Coronary artery (tissue), 2 donors: ENCODE data around the gene SERPINB10.

Experiments used
- DNase-seq: peaks from one replicate; pipeline ENCODE4 v3.0.0-alpha.2; 2017; ENCODE audit warnings: low spot score
- H3K27ac ChIP-seq, 2 donors: fragments of 200-600 bp; sonication (generic); one replicate each; pipeline ENCODE4 v1.5.1; 2016 to 2019
- H3K4me3 ChIP-seq: fragments of 200-600 bp; sonication (generic); 2 replicates; pipeline ENCODE4 v1.5.1; 2016; ENCODE audit warnings: mild to moderate bottlenecking, moderate library complexity
- TF ChIP-seq, protein P1 (sequence below): fragments of 200-600 bp; sonication (generic); IDR thresholded peaks from one replicate; pipeline ENCODE4 v1.5.1; 2019; ENCODE audit warnings: antibody characterized with exemption

The SERPINB10 gene

GRCh38 chr18:63882333-63883141 is 25.2 kb upstream of the SERPINB10 start:
- DNase-seq: no peak
- TF ChIP-seq, protein P1, sequence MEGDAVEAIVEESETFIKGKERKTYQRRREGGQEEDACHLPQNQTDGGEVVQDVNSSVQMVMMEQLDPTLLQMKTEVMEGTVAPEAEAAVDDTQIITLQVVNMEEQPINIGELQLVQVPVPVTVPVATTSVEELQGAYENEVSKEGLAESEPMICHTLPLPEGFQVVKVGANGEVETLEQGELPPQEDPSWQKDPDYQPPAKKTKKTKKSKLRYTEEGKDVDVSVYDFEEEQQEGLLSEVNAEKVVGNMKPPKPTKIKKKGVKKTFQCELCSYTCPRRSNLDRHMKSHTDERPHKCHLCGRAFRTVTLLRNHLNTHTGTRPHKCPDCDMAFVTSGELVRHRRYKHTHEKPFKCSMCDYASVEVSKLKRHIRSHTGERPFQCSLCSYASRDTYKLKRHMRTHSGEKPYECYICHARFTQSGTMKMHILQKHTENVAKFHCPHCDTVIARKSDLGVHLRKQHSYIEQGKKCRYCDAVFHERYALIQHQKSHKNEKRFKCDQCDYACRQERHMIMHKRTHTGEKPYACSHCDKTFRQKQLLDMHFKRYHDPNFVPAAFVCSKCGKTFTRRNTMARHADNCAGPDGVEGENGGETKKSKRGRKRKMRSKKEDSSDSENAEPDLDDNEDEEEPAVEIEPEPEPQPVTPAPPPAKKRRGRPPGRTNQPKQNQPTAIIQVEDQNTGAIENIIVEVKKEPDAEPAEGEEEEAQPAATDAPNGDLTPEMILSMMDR: no peak
- no peak overlapping the region for H3K27ac ChIP-seq
- no peak overlapping the region for H3K4me3 ChIP-seq

DNA sequence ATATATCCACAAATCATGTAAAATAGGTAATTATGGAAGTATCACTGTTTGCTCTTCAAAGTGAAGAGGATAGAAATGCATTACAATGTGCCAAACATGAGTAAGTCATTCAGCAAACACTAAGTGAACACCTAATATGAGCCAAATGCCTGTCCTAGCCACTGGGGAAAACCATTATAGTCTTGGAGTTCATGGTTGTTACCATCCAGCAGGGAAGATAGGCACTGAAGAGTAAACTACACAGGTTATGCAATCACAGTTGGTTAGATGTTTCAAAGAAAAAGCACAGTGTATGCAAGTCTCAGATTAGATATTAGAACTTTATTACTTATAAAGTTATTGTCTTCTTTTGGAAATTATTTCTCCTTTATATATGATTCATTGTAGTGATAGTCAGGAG is 24.1 kb upstream of the SERPINB10 start:
- TF ChIP-seq, protein P1: no peak
- DNase-seq: no peak
- H3K4me3 ChIP-seq: no peak overlapping the region
- H3K27ac ChIP-seq: no peak overlapping the region

GRCh38 chr18:63887424-63887823 is 20.3 kb upstream of the SERPINB10 start, which contains the start of gene SERPINB2:
TSS of gene SERPINB2 (plus strand) at chr18:63887705. CDS start at chr18:63891445, 3,740 bp downstream.
- TF ChIP-seq, protein P1: no peak
- Histone ChIP-seq H3K27ac (no peak within 1 kb of the TSS), H3K4me3 (no peak within 1 kb of the TSS)
- no peak for DNase-seq

DNA sequence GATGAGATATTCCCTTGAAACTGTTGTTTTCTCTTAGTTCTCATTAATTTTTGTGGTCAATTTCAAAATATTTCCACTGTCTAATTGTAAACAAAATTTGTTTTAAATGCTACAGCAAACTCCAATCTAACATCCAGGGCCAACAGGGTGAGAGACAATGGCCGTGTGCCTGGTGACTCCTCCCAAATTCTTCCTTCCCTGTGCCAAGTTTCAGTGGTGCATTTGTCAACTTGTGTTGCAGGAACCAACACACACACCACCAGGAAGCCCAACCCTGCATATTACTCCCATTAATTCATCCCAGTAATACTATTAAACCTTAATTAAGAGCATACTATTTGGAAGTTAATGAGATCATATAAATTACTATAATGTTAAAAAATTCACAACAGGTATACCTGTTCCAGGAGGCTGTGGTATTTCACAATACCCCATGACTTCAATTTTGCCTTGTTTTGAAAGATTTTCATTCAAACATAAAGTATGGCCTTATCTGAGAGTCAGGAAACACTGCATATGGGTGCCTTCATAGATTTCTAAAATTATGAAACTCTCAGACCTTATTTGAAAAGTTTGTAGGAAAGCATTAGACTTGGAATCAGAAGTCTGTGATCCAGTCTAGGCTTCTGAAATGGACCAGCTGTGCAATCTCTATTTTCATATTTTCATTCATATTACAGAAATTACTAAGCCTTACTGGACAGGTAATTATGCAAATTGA is 19.1 kb upstream of the SERPINB10 start:
- Histone ChIP-seq H3K27ac (no peak overlapping the region), H3K4me3 (no peak overlapping the region)
- TF ChIP-seq, protein P1: no peak
- no peak for DNase-seq

DNA sequence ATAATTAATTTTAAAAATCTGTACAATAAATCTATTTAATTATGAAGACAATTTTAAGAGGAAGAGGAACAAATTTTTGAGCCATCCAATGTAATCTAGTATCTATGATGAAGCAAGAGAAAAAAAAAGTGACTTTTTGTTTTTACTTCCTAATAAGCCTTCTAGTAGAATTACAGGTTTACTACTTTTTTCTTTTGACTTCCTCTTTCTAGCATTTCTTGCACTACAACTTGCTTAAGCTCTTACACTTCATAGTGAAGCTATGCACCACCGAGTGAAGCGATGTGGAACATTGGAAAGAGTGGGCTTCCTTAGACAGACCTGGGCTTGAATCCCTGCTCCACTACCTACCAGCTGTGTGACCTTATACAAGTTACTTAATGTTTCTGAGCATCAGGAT is 18.1 kb upstream of the SERPINB10 start:
- TF ChIP-seq, protein P1: no peak
- no peak overlapping the region for H3K4me3 ChIP-seq
- DNase-seq: no peak
- H3K27ac ChIP-seq: no peak overlapping the region

GRCh38 chr18:63890237-63890949 is 17.4 kb upstream of the SERPINB10 start:
- no peak for DNase-seq
- no peak overlapping the region for H3K27ac ChIP-seq
- TF ChIP-seq, protein P1: no peak
- no peak overlapping the region for H3K4me3 ChIP-seq
